GM03348 (cell line): Measurements from ENCODE around the gene DND1.
"Not testable (repeated sequence)": the region's sequence is repeated elsewhere in the genome, so short reads cannot be mapped to it uniquely, and the experiment has no call there.

Experiments
- DNase-seq: peaks from one replicate; pipeline ENCODE4 v3.0.0; 2012; ENCODE audit warnings: low spot score

Gene DND1

DNA sequence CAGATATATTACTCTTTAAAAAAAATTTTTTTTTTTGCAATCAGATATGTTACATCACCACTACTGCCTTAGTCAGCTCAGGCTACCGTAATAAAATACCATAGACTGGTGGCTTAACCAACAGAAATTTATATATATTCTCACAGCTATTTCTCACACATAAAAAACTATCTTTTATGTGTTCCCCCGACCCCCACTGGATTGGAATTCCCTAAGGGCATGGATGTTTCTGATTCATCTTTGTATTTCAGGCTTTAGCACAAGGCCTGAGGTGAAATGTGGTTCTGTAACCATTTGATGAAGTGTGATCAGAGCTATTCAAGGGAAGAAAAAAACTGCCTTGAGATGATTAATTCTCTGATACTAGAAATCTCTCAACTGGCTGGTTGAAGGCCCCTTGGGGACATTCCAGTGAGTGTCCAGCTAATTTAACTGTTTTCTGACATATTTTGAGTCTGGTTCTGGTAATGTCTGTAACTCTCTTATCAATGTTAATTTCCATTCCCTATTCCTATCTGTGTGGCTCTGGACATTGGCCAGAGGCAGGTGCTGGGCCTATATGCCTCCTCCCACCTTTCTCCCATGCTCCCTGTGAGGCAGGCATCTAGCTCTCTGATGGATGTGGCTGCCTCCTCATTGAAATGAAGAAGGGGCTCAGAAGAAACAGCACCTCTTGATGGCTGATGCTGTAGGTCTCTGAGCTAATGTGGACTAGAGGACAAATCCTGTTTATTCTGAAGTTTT is 42.9 kb downstream of the DND1 start:
- no peak for DNase-seq

DNA sequence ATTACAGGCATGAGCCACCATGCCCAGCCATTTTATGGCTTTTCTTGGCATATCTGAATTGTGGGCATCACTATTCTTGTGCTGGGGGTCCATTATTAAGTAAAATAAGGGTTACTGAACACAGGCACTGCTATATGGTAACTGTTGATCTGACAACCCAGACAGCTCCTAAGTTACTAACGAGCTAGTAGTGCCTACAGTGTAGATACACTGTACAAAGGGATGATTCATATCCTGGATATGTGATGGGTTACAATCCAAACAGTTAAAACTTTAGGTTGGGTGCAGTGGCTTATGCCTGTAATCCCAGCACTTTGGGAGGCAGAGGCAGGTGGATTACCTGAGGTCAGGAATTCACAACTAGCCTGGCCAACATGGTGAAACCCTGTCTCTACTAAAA is 44.7 kb downstream of the DND1 start:
- DNase-seq = no peak

DNA sequence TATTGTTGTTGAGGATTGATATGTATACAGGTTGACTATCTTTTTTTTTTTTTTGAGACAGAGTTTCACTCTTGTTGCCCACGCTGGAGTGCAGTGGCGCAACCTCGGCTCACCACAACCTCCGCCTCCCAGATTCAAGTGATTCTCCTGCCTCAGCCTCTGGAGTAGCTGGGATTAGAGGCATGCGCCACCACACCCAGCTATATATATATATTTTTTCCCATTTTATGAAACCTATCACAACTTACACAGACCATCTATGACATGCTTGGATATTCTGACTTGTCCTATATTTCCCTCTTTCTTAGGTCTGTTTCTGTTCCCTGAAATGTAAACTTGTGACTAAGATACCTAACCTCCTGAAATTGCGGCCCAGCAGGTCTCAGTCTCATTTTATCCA is 45.4 kb downstream of the DND1 start:
- no peak for DNase-seq

DNA sequence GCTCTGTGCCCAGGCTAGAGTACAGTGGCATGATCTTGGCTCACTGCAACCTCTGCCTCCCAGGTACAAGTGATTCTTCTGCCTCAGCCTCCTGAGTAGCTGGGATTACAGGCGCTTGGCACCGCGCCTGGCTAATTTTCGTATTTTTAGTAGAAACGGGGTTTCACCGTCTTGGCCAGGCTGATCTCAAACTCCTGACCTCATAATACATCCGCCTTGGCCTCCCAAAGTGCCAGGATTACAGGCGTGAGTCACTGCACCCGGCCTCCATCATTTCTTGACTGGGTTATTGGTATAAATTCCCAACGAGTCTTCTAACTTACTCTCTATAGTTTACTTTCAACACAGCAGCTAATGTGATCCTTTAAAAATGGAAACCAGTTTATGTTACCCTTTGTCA is 48.5 kb downstream of the DND1 start:
- DNase-seq = not testable (repeated sequence)

DNA sequence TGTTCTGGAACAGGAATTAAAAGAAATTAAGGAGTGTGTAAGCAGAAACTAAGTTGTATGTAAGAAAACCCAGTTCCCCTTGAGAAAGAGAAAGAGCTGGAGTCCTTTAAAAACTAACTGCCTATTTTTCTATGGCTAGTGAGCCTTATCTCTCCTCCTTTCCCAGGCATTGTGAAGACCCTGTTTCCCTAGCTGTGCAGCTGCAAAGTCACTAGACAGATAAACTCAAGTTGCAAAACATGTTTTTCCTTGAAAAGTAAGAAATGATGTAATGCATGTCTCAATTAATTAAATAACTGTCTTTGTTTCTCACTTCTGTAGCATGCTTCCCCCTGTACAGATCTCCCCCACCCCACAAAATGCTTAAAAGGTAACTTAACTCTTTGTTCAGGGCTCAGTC is 50.3 kb downstream of the DND1 start:
- not testable (repeated sequence) for DNase-seq

DNA sequence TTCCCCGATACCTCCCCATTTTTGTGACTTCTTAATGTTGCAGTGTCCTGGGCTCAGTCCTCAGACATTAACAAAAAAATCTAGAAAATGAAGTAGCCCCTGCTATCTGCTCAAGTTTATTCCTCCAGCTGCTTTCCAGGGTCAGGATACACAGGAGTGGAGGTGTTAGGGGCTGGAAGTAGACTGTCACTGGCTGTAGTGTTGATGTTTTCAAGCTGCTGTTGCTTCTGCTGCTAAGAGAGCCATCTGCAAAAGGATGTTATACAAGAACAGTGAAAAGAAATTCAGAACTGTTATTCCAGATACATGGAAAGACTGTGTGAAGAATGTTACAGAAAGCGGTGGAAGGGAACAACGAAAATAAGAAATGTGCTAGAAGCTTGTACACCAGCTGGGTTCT is 51.1 kb downstream of the DND1 start:
- no peak for DNase-seq
